DMS53 (cell line): ENCODE measurements around the gene FIS1.

Experiments used
- DNase-seq: peaks from one replicate; lab custom pipeline; 2025; lab: John Stamatoyannopoulos, UW

Gene FIS1

DNA sequence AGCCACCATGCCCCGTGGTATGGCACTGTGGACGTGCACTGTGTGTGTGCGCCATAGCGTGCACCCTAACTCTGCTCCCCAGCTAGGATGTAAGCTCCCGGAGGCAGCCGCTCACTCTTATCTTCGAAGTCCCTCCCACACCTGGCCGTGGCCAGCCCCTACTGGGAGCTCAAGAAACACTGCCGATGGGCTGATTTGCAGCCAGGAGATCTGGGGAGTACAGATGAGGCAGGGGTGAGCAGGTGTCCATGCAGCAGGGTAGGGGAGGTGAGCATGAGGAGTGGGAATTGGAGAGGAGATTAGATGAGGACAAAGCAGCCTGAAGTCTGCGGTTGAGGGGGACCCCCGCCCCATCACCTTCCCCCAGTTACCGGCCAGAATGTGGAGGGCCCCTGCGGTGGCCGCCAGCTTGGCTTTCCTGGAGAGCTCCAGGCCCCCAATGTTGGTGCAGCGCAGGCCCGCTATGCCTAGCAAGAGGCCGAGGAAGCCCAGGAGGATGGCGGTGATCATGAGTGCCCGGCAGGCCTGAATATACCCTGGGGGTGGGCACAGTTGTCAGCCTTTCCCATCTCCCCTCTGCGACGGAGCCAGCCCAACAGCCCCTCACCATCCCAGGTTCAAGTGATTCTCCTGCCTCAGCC is 10.9 kb downstream of the FIS1 start:
- no peak for DNase-seq

DNA sequence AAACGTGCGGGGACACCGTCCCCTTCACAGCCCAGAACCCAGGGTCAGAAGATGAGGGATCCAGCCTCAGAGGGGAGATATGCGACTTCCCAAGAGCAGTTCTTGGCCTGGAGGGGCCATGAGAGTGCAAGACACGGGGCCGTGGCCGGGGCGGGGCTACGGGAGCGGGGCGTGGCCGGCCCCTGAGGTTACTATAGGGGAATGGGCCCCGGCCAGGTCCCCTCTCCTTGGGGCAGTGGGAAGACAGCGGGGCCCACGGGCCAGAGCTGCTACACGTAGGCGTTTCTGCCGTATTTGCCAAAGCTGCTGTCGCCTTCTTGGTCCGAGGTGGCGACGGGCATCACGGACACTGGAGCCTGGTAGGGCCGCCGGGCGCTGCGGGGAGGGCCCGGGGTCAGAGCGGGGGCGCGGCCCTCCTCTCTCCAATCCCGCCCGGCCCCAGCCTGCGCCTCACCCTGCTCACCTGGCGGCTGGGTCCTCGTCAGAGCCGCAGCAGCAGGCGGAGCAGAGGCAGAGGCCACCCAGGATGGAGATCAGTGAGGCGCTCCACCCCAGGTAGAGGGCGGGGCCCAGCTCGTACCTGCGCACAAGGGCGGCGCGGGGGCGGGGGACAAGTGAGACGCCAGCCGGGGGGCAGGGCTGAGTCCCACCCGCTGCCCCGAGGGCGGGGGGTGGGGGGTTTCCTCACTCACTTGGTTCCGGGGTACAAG is 12.6 kb downstream of the FIS1 start:
- peak; percentile 98 for DNase-seq

- peak; percentile 63 for DNase-seq
Observed at GRCh38 chr7:101231644-101232043, 13.2 kb downstream of the FIS1 start.

DNA sequence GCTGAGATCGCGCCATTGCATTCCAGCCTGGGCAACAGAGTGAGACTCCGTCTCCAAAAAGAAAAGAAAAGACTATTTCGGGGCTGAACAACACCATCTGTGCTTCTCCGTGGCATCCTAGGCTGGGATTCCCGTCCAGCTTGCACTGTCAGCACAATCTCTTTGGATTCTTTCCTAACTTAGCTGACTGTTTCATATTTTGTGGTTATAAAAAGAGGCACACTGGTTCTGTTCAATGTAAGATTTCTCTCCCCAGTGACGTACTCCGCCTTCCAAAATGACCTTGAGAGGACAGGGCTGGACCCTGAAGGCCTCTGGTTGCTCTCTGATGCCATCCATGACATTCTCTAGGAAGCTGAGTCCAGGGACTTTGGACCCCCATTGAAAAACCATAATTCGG is 18.2 kb downstream of the FIS1 start:
- DNase-seq: no peak

DNA sequence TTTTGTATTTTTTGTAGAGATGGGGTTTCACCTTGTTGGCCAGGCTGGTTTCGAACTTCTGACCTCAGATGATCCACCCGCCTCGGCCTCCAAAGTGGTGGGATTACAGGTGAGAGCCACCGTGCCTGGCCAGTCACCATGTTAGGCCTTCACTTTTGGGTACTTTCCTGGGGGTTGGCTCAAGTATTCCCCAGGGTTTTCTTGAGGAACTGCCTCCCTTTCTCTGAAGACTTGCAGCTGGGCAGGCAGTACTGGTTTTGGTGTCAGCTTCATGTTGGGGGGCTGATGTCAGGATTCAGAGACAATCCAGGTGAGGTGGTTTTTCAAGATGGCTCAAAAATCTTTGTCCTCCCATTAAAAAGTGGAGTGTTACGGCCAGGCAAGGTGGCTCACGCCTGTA is 19.2 kb downstream of the FIS1 start:
- no peak for DNase-seq

DNA sequence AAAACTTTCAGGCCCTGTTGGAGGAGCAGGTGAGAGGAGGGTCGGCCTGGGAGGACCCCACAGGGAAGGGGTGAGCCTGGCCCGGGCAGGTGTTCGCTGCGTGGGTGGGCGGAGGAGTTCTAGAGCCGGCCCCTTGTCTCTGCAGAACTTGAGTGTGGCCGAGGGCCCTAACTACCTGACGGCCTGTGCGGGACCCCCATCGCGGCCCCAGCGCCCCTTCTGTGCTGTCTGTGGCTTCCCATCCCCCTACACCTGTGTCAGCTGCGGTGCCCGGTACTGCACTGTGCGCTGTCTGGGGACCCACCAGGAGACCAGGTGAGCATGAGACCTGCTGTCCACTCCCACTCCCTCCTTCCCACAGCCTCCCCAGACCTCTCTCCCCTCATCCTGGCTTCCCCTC is 21.4 kb downstream of the FIS1 start:
- no peak for DNase-seq

DNA sequence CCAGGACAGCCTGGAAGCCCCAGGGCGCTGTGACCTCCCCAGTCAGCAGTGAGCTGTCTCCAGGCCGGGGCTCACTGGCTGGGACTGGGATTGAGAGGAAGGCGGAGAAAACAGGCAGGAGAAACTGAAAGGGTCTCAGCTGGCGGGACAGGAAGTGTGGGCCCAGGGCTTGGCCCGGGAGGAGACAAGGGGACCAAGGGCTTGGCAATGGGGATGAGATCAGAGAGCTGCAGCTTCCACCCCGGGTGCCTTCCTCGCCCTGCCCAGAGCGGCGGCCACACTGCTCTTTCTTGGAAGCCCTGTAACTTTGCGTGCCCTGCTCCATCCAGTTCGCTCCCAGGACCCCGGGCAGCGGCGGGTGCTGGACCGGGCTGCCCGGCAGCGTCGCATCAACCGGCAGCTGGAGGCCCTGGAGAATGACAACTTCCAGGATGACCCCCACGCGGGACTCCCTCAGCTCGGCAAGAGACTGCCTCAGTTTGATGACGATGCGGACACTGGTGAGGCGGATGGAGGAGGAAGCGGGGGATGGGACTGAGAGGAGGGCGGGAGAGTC is 22.5 kb downstream of the FIS1 start:
- no peak for DNase-seq

DNA sequence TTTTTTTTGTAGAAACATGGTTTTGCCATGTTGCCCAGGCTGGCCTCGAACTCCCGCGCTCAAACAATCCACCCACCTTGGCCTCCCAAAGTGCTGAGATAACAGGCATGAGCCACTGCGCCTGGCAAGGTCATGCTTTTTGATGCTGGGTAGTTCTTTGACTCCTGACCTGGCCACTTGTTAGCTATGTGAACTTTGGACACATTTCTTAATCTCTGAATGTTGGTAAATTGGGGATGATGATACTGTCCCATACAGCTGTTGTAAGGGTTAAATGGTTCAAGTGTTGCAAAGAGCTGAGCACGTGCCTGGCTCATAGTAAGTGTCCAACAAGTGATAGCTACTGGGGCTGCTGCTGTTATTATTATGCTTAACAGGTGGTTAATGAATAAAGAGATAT is 24.6 kb downstream of the FIS1 start:
- DNase-seq: no peak

- peak; percentile 91 for DNase-seq
Observed at GRCh38 chr7:101218236-101219125, 26.4 kb downstream of the FIS1 start.

GRCh38 chr7:101217388-101218235 is 27.3 kb downstream of the FIS1 start, which contains the start of the genes PLOD3 and ZNHIT1:
Gene PLOD3 (minus strand): TSS chr7:101217581. CDS start chr7:101217274, 307 bp downstream.
Gene ZNHIT1 (plus strand): TSS chr7:101218165. CDS start chr7:101218196, 31 bp downstream.
- peak; percentile 100 for DNase-seq

GRCh38 chr7:101216860-101217387 is 28.0 kb downstream of the FIS1 start:
- DNase-seq: peak; percentile 68

- peak; percentile 69 for DNase-seq
Observed at GRCh38 chr7:101216001-101216859, 28.7 kb downstream of the FIS1 start.

GRCh38 chr7:101212014-101212413 is 32.9 kb downstream of the FIS1 start:
- DNase-seq: no peak

- DNase-seq: no peak
Observed at GRCh38 chr7:101211501-101211900, 33.4 kb downstream of the FIS1 start.

- DNase-seq: no peak
Observed at GRCh38 chr7:101210143-101210542, 34.7 kb downstream of the FIS1 start.

DNA sequence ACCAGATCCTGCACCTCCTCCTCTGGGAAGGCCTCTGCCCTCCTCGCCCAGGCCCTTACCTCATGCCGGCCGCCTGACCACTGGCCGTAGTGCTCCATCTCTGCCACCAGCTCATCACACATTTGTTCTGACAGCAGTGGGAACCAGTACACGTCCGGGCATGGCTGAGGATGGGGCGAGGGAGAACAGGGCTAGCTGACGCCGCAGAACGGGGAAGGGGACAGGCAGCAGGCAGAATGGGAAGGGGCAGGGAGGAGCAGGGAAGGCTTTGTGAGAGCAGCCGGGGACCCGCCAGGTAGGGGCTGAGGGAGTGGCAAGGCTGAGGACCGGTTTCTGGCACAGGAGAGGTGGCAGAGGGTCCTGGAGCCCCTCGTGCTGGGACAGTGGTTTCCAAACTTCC is 36.1 kb downstream of the FIS1 start:
- DNase-seq: no peak

- no peak for DNase-seq
Observed at GRCh38 chr7:101207459-101207858, 37.4 kb downstream of the FIS1 start.

- DNase-seq: no peak
Observed at GRCh38 chr7:101206665-101207042, 38.2 kb downstream of the FIS1 start.

GRCh38 chr7:101205901-101206664 is 38.8 kb downstream of the FIS1 start:
- DNase-seq: no peak
